SK-N-MC (cell line): Measurements from ENCODE around the gene ZDHHC14.

Source experiments
- EZH2 ChIP-seq: fragments of 200-600 bp; sonication (generic); IDR thresholded peaks from one replicate; pipeline ENCODE4 v1.6.1; 2017; ENCODE audit warnings: antibody characterized with exemption
- POLR2AphosphoS5 ChIP-seq: IDR thresholded peaks from 2 replicates; pipeline ENCODE4 v1.6.1; 2012; ENCODE audit warnings: mild to moderate bottlenecking, low read depth, low read length, borderline replicate concordance

DNA sequence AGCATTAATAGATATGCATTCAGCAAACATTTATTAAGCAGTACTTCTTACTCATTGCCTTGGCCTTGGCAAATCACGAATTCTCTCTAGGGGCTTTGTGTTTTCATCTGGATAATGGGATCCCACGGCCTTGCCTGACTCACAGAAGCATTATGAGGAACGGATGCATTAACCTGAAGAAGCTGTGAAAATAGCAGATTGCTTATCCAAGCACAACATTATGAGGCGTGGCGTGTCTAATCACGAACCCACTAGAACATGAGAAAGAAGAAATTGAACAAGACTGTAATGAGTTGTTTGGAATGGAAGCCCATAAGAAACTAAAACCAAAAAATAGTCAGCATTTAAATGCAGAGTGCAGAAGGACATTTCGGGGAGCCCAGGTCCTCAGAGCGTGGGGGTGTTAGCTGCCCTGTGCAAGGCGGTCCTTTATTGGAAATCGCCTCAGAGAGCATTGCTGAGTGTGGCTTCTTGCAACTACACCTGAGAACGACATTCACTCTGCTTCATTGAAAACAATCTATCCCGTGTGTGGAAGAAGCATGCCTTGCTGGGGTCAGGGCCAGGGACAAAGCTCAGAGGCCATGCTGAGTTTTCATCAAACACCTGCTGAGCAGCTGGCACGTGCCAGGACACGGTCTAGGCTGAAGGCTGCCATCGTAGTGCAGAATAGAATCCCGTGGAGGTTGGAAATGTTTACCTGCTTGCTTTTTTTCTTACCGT is 179.9 kb downstream of the ZDHHC14 start:
- TF ChIP-seq POLR2AphosphoS5 (no peak), EZH2 (no peak)
